ENCODE results near the gene NUPR1. TPM values are rescaled to one million over a fixed set of nuclear protein-coding genes. Genes with fewer than 3 reads are reported as not detected.

NUPR1 gene
- polyA plus RNA-seq, 1 of the 3 experiments (the other 2 are of a cell fraction) = 0.61 TPM

GRCh38 chr16:28569968-28570752, 31.4 kb upstream of the NUPR1 start:
- POLR2A ChIA-PET = no interaction called here

More at GRCh38 chr16:28569968-28570752, 31.4 kb upstream of the NUPR1 start:
- no peak overlapping the region for H3K4me2 ChIP-seq
- H3F3A ChIP-seq (replicated peaks; ENCODE audit: insufficient read depth) = no peaks in the 10 kb centered on the region
- no peaks in the 10 kb centered on the region for H3K9me2 ChIP-seq
- CTCF ChIA-PET = interaction anchor here (1.0 kb wide), 1 partner anchor 15 kb away, joined by 3 read pairs; no protein-coding TSS in a partner anchor
- peaks cover 0 to 6% of the 10 kb centered on the region in 2 experiments for H3K36me3 ChIP-seq (replicated peaks in 1 of 2; ENCODE audit: control insufficient read depth in 1 of 2, insufficient read depth in 2 of 2, low read length in 1 of 2)
- TF ChIP-seq EZH2phosphoT487 (IDR thresholded peaks at IDR 0.05; ENCODE audit: borderline replicate concordance, low read depth) = no peak
- no peak for TF ChIP-seq POLR2AphosphoS5 (IDR thresholded peaks at IDR 0.05; ENCODE audit: low read depth, low read length)
- TF ChIP-seq TEAD4 (IDR thresholded peaks at IDR 0.05; ENCODE audit: borderline replicate concordance, insufficient read depth) = no peak
- no peak for TF ChIP-seq NFIC (IDR thresholded peaks at IDR 0.05; ENCODE audit: borderline replicate concordance)
- TF ChIP-seq FOSL2 (IDR thresholded peaks at IDR 0.05; ENCODE audit: borderline replicate concordance, low read depth) = no peak
- TF ChIP-seq USF1 (IDR thresholded peaks at IDR 0.05; ENCODE audit: borderline replicate concordance, low read depth) = no peak
- TF ChIP-seq SIN3A (IDR thresholded peaks at IDR 0.05; ENCODE audit: borderline replicate concordance, low read depth, low read length) = no peak
- no peak for TF ChIP-seq MXI1 (IDR thresholded peaks at IDR 0.05; ENCODE audit: low read depth, low read length)
- no peak for TF ChIP-seq ELF1 (IDR thresholded peaks at IDR 0.05)
- no peak for TF ChIP-seq REST (IDR thresholded peaks at IDR 0.05; ENCODE audit: low read depth, low read length)
- no peak for TF ChIP-seq RAD21 (IDR thresholded peaks at IDR 0.05; ENCODE audit: low read length)
- no peak for TF ChIP-seq NRF1 (IDR thresholded peaks at IDR 0.05; ENCODE audit: low read depth, low read length)
- no peak for TF ChIP-seq YY1 (IDR thresholded peaks at IDR 0.05; ENCODE audit: low read depth)
- no peak for TF ChIP-seq MAX (IDR thresholded peaks at IDR 0.05; ENCODE audit: low read depth)
- TF ChIP-seq FOXJ3 (CRISPR knock-in tag; IDR thresholded peaks at IDR 0.05) = no peak
- no peak for TF ChIP-seq TCF12 (IDR thresholded peaks at IDR 0.05)
- TF ChIP-seq JUND (IDR thresholded peaks at IDR 0.05) = no peak
- no peak for TF ChIP-seq GATA2 (CRISPR knock-in tag; IDR thresholded peaks at IDR 0.05)
- no peak for TF ChIP-seq CHD2 (IDR thresholded peaks at IDR 0.05; ENCODE audit: low read length, partially characterized antibody)
- peaks cover 0 to 8% of the 10 kb centered on the region in 2 experiments; a peak in 1 of 4 replicates for H3K4me1 ChIP-seq (ENCODE audit: control insufficient read depth in 1 of 2, insufficient read depth in 2 of 2, low read depth in 1 of 2, low read length in 1 of 2)
- 0 out of 2 replicates have a peak, but pooled peaks cover 11% of the 10 kb centered on the region for H3K79me2 ChIP-seq (ENCODE audit: insufficient read depth)
- H3K4me3 ChIP-seq (ENCODE audit: low read depth in 2 of 2, low read length in 1 of 2) = no peak overlapping the region
- no peak overlapping the region for H3K9ac ChIP-seq
- WGBS (ENCODE audit: low lambda C conversion rate) = 97% methylated on average over 4 of the region's 4 CpGs
- no peaks in the 10 kb centered on the region for H3K9me3 ChIP-seq
- no peak overlapping the region for H3K27ac ChIP-seq (ENCODE audit: low read depth in 2 of 2, low read length in 1 of 2)
- no peaks in the 10 kb centered on the region for H3K27me3 ChIP-seq (ENCODE audit: insufficient read depth)
- no peak for DNase-seq
- H2AFZ ChIP-seq (ENCODE audit: low read depth) = no peak overlapping the region
- no peaks in the 10 kb centered on the region for H4K20me1 ChIP-seq (ENCODE audit: insufficient read depth)

All from SK-N-SH (cell line).